Neuronal stem cell (in vitro differentiated cells): Measurements from ENCODE around the gene TMC5.
A peak's percentile ranks its signal among the peaks of the same experiment; 100 is the strongest.
"Not testable (repeated sequence)": the region's sequence is repeated elsewhere in the genome, so short reads cannot be mapped to it uniquely, and the experiment has no call there.

Experiments
- DNase-seq: peaks from one replicate; pipeline ENCODE4 v3.0.0-alpha.2; 2013; ENCODE audit warnings: low spot score
- H2AFZ ChIP-seq: one replicate; pipeline ENCODE4 v1.6.1; 2013; ENCODE audit warnings: mild to moderate bottlenecking, low read length, inconsistent platforms
- H2AK5ac ChIP-seq: 2 replicates; pipeline ENCODE4 v1.6.1; 2013; ENCODE audit warnings: low read depth, mild to moderate bottlenecking, inconsistent platforms, low read length, moderate library complexity, mixed read lengths
- H2BK120ac ChIP-seq: 2 replicates; pipeline ENCODE4 v1.6.1; 2013; ENCODE audit warnings: low read depth, mild to moderate bottlenecking, inconsistent platforms, low read length, moderate library complexity, mixed read lengths
- H2BK12ac ChIP-seq: one replicate; pipeline ENCODE4 v1.6.1; 2013; ENCODE audit warnings: low read length, inconsistent platforms
- H2BK15ac ChIP-seq: 2 replicates; pipeline ENCODE4 v1.6.1; 2013; ENCODE audit warnings: mild to moderate bottlenecking, low read length, inconsistent platforms, mixed read lengths
- H2BK5ac ChIP-seq: one replicate; pipeline ENCODE4 v1.6.1; 2013; ENCODE audit warnings: inconsistent platforms, mild to moderate bottlenecking, low read length, moderate library complexity
- H3K14ac ChIP-seq: one replicate; pipeline ENCODE4 v1.6.1; 2013; ENCODE audit warnings: low read length, inconsistent platforms
- H3K18ac ChIP-seq: 2 replicates; pipeline ENCODE4 v1.6.1; 2013; ENCODE audit warnings: low read length, inconsistent platforms
- H3K23ac ChIP-seq: 2 replicates; pipeline ENCODE4 v1.6.1; 2013; ENCODE audit warnings: low read depth, mild to moderate bottlenecking, mixed read lengths, low read length, inconsistent platforms; ENCODE audit not compliant: poor library complexity
- H3K27ac ChIP-seq: replicated peaks from 3 replicates; pipeline ENCODE4 v1.5.1; 2013; ENCODE audit warnings: low read length, inconsistent platforms
- H3K27me3 ChIP-seq, 3 experiments: 2 replicates each; pipeline ENCODE4 v1.6.1; 2013; ENCODE audit warnings: low read length in 3 of 3, mild to moderate bottlenecking in 2 of 3, inconsistent platforms in 1 of 3, low read depth in 1 of 3, mixed read lengths in 1 of 3, moderate library complexity in 1 of 3; ENCODE audit not compliant: control insufficient read depth in 3 of 3, insufficient read depth in 3 of 3
- H3K36me3 ChIP-seq, 2 donors: replicated peaks in 1 of 2; 2 replicates each; pipeline ENCODE4 v1.6.1; 2013; ENCODE audit warnings: low read length in 2 of 2; ENCODE audit not compliant: control insufficient read depth in 2 of 2, insufficient read depth in 2 of 2
- H3K4ac ChIP-seq: 2 replicates; pipeline ENCODE4 v1.6.1; 2013; ENCODE audit warnings: inconsistent platforms, mild to moderate bottlenecking, low read length, moderate library complexity
- H3K4me1 ChIP-seq, 2 donors: 1 replicate in 1 of 2; 2 replicates in 1 of 2; pipeline ENCODE4 v1.6.1; 2013; ENCODE audit warnings: low read length in 2 of 2, low read depth in 1 of 2; ENCODE audit not compliant: control insufficient read depth in 2 of 2, insufficient read depth in 1 of 2
- H3K4me2 ChIP-seq: one replicate; pipeline ENCODE4 v1.6.1; 2013; ENCODE audit warnings: mild to moderate bottlenecking, low read length, inconsistent platforms; ENCODE audit not compliant: insufficient read depth, poor library complexity, severe bottlenecking
- H3K4me3 ChIP-seq, 2 donors: 2 replicates each; pipeline ENCODE4 v1.5.1; 2013; ENCODE audit warnings: low read length in 2 of 2, mild to moderate bottlenecking in 2 of 2, inconsistent platforms in 1 of 2, moderate library complexity in 1 of 2
- H3K79me1 ChIP-seq: one replicate; pipeline ENCODE4 v1.6.1; 2013; ENCODE audit warnings: low read depth, mild to moderate bottlenecking, inconsistent platforms, low read length, moderate library complexity
- H3K9ac ChIP-seq: one replicate; pipeline ENCODE4 v1.6.1; 2013; ENCODE audit warnings: mild to moderate bottlenecking, low read depth, low read length, inconsistent platforms; ENCODE audit not compliant: poor library complexity
- H3K9me3 ChIP-seq, 2 donors: replicated peaks in 1 of 2; 2 replicates each; pipeline versions ENCODE3 to v1.6.1; 2013; ENCODE audit warnings: low read length in 2 of 2, mild to moderate bottlenecking in 2 of 2, inconsistent platforms in 1 of 2, low read depth in 1 of 2, mixed read lengths in 1 of 2, moderate library complexity in 1 of 2; ENCODE audit not compliant: control insufficient read depth in 2 of 2, insufficient read depth in 1 of 2
- H4K8ac ChIP-seq: one replicate; pipeline ENCODE4 v1.6.1; 2013; ENCODE audit warnings: low read depth, mild to moderate bottlenecking, inconsistent platforms, low read length, moderate library complexity
- H4K91ac ChIP-seq: one replicate; pipeline ENCODE4 v1.6.1; 2013; ENCODE audit warnings: low read length, low read depth, mild to moderate bottlenecking, inconsistent platforms; ENCODE audit not compliant: poor library complexity
- WGBS, 2 donors: extraction: QIAGEN DNeasy Blood & Tissue Kit; methylation state at CpG; one replicate each; pipeline ENCODE4 v1.1.7; 2013; ENCODE audit warnings: missing lambda C conversion rate in 2 of 2, mixed read lengths in 1 of 2; ENCODE audit not compliant: insufficient read length in 2 of 2, insufficient replicate concordance in 1 of 2; ENCODE audit errors: extremely low coverage in 2 of 2; 5-methylcytosine and 5-hydroxymethylcytosine counted together

TMC5 gene

DNA sequence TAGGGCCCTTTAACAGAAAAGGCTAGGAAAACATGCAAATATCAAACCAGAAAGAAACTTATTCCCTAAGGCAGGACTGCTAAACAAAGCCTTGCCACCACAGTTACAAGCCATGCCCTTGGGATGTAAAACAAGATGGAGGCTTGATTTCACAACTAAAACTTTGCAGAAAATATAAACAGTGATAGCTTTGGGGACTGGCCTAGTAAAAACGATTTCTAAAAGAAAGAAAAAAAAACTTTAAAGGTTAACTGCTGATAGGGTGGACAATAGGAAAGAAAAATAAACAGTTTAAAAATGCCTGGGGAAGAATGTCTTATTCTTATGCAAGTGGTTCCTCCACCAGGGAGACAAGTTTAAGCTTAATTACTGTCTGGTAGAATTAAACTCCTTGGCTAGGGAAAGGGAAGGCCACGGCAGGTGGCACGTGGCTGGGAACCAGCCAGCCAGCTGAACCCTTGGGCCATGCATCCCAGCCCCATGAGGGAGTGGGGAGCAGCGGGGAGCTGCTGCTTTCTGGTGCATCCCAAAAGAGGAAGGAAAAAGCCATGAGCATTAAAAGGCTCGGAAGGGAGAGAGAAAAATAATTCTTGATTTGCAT is 10.7 kb upstream of the TMC5 start:
- WGBS, 2 donors = no CpG with 5 or more reads among the region's 5 CpGs
- no peak overlapping the region for H3K4me3 ChIP-seq
- H3K9me3 ChIP-seq = peaks cover 0 to 2% of the 10 kb centered on the region in 2 donors
- H2AFZ ChIP-seq = no peak overlapping the region
- H3K4me1 ChIP-seq = peaks cover 2 to 5% of the 10 kb centered on the region in 2 donors
- DNase-seq = no peak
- no peak overlapping the region for H3K14ac ChIP-seq
- H3K23ac ChIP-seq = no peak overlapping the region
- H2BK15ac ChIP-seq = no peak overlapping the region
- H3K4ac ChIP-seq = no peak overlapping the region
- no peaks in the 10 kb centered on the region for H3K36me3 ChIP-seq
- H2AK5ac ChIP-seq = no peak overlapping the region
- no peak overlapping the region for H4K8ac ChIP-seq
- H3K79me1 ChIP-seq = no peaks in the 10 kb centered on the region
- H3K27ac ChIP-seq = no peak overlapping the region
- no peak overlapping the region for H3K4me2 ChIP-seq
- H3K18ac ChIP-seq = no peak overlapping the region
- H2BK12ac ChIP-seq = no peak overlapping the region
- no peak overlapping the region for H4K91ac ChIP-seq
- H3K27me3 ChIP-seq = peaks cover 0 to 28% (median 16%) of the 10 kb centered on the region in 3 experiments
- H3K9ac ChIP-seq = no peak overlapping the region
- H2BK120ac ChIP-seq = no peak overlapping the region
- no peak overlapping the region for H2BK5ac ChIP-seq

DNA sequence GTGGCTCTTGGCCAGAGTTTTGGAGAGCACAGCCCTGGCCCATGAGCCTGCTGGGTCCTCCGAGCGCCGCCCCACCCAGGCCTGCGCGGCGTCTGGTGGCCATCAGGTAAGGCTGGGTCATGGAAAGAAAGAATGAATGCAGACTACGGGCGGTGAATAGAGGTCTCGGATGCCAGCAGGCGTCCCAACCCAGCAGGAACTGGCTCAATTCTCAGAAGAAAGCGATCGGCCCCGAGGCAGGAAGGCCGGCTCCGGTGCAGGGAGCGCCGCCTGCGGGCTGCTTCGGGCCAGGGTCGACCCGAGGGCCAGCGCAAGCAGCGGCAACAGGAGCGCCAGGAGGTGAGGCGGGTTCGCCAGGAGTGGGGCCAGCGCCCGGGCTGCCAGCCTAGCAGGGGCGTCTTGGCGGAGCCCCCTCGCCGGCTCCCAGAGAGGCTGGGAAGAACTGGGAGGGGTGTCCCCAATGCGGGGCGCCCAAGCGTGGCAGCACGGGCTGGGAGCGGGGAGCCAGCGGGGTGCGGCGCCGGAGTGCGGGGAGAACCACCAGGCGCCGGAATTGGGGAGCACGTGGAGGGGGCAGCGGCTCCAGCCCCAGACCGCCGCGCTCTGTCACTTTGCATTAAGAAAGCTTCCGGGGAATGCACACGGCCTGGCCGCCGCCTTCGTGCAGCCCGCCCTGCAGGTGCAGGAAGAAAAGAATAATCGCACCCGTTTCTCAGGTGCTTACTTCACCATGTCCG is 7.1 kb upstream of the TMC5 start:
- no peak overlapping the region for H3K14ac ChIP-seq
- H3K4me1 ChIP-seq = peaks cover 2 to 5% of the 10 kb centered on the region in 2 donors
- H2AK5ac ChIP-seq = no peak overlapping the region
- H3K4me2 ChIP-seq = peak overlapping the region; percentile 95
- no peaks in the 10 kb centered on the region for H3K36me3 ChIP-seq
- H4K8ac ChIP-seq = peak overlapping the region; percentile 95
- H3K79me1 ChIP-seq = no peaks in the 10 kb centered on the region
- peak overlapping the region; percentile 66 for H3K9ac ChIP-seq
- peak overlapping the region; percentile 13 for H3K23ac ChIP-seq
- WGBS, 2 donors = no CpG with 5 or more reads among the region's 58 CpGs
- H3K4me3 ChIP-seq = peak overlapping the region; percentile 19 to 77
- H3K27me3 ChIP-seq = peaks cover 0 to 28% (median 16%) of the 10 kb centered on the region in 3 experiments
- peak overlapping the region; percentile 48 for H3K4ac ChIP-seq
- H3K18ac ChIP-seq = peak overlapping the region; percentile 90
- H2BK5ac ChIP-seq = no peak overlapping the region
- peaks cover 0 to 2% of the 10 kb centered on the region in 2 donors for H3K9me3 ChIP-seq
- H4K91ac ChIP-seq = no peak overlapping the region
- peak; percentile 43 for DNase-seq
- H3K27ac ChIP-seq = no peak overlapping the region
- H2AFZ ChIP-seq = peak overlapping the region; percentile 92
- peak overlapping the region; percentile 30 for H2BK12ac ChIP-seq
- no peak overlapping the region for H2BK120ac ChIP-seq
- H2BK15ac ChIP-seq = peak overlapping the region; percentile 89

DNA sequence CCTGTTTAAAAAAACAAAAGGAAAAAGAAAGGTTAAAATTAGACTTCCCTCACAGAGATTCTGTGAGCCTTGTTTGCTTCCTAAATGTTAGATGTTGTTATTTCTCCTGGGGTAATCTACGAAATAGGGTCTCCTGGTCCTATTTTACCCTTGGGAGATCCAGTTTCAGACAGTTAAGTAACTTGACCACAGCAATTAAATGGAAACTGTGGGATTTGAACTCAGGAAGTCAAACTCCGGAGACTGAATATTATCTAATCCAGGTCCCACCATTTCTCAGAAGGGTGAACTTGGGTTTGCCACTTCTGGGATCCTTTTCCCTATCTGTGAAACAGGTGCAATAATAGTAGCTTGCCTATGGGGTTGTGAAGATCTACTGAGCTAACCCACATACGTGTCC is 6.4 kb upstream of the TMC5 start:
- Histone ChIP-seq H3K9me3 (peaks cover 0 to 2% of the 10 kb centered on the region in 2 donors), H3K4me1 (peaks cover 2 to 5% of the 10 kb centered on the region in 2 donors), H3K4ac (no peak overlapping the region), H3K14ac (no peak overlapping the region), H3K4me3 (no peak overlapping the region), H2AK5ac (no peak overlapping the region), H3K79me1 (no peaks in the 10 kb centered on the region), H3K27ac (no peak overlapping the region), H3K23ac (no peak overlapping the region), H3K27me3 (peaks cover 0 to 28% (median 16%) of the 10 kb centered on the region in 3 experiments), H2AFZ (peak overlapping the region; percentile 92), H4K91ac (no peak overlapping the region), H4K8ac (no peak overlapping the region), H3K36me3 (no peaks in the 10 kb centered on the region), H3K18ac (no peak overlapping the region), H3K9ac (no peak overlapping the region), H2BK12ac (no peak overlapping the region), H2BK5ac (no peak overlapping the region), H3K4me2 (peak overlapping the region; percentile 95), H2BK120ac (no peak overlapping the region), H2BK15ac (no peak overlapping the region)
- no peak for DNase-seq
- WGBS, 2 donors = no CpG with 5 or more reads among the region's 3 CpGs

DNA sequence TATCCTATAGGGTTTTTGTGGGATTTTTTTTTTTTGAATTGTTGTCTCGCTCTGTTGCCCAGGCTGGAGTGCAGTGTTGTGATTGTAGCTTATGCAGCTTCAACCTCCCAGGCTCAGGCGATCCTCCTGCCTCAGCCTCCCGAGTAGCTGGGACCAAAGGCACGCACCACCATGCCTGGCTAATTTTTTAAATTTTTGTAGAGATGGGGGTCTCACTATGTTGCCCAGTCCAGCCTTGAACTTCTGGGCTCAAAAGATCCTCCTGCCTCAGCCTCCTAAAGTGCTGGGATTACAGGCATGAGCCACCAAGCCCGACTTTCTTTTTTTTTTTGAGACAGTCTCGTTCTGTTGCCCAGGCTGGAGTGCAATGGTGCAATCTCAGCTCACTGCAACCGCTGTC is 5.6 kb upstream of the TMC5 start:
- not testable (repeated sequence) for H3K18ac ChIP-seq, H3K9ac ChIP-seq, H3K79me1 ChIP-seq, H2BK5ac ChIP-seq, H3K4ac ChIP-seq, DNase-seq, H3K9me3 ChIP-seq, H3K14ac ChIP-seq, H3K23ac ChIP-seq, H4K8ac ChIP-seq, H3K4me2 ChIP-seq, H2BK15ac ChIP-seq, H2AK5ac ChIP-seq, H3K4me3 ChIP-seq, H4K91ac ChIP-seq, H2AFZ ChIP-seq, H3K36me3 ChIP-seq, H3K27ac ChIP-seq, H3K4me1 ChIP-seq, H2BK12ac ChIP-seq, H2BK120ac ChIP-seq
- H3K27me3 ChIP-seq = peaks cover 0 to 28% (median 16%) of the 10 kb centered on the region in 3 experiments
- no CpG with 5 or more reads among the region's 7 CpGs for WGBS, 2 donors
